Measurements from ENCODE around the gene SLCO3A1.
"Not testable (repeated sequence)": the region's sequence is repeated elsewhere in the genome, so short reads cannot be mapped to it uniquely, and the experiment has no call there.

The SLCO3A1 gene

GRCh38 chr15:92197746-92198145 lies 344.2 kb downstream of the SLCO3A1 start:
- H3K4me3 ChIP-seq (replicated peaks; ENCODE audit: low read depth, low read length) = no peak overlapping the region
- TF ChIP-seq, protein P1, sequence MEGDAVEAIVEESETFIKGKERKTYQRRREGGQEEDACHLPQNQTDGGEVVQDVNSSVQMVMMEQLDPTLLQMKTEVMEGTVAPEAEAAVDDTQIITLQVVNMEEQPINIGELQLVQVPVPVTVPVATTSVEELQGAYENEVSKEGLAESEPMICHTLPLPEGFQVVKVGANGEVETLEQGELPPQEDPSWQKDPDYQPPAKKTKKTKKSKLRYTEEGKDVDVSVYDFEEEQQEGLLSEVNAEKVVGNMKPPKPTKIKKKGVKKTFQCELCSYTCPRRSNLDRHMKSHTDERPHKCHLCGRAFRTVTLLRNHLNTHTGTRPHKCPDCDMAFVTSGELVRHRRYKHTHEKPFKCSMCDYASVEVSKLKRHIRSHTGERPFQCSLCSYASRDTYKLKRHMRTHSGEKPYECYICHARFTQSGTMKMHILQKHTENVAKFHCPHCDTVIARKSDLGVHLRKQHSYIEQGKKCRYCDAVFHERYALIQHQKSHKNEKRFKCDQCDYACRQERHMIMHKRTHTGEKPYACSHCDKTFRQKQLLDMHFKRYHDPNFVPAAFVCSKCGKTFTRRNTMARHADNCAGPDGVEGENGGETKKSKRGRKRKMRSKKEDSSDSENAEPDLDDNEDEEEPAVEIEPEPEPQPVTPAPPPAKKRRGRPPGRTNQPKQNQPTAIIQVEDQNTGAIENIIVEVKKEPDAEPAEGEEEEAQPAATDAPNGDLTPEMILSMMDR (IDR thresholded peaks at IDR 0.05; ENCODE audit: low read depth, low read length, missing control alignments) = no peak
- DNase-seq (ENCODE audit: extremely low read depth, low read depth) = no peak

DNA sequence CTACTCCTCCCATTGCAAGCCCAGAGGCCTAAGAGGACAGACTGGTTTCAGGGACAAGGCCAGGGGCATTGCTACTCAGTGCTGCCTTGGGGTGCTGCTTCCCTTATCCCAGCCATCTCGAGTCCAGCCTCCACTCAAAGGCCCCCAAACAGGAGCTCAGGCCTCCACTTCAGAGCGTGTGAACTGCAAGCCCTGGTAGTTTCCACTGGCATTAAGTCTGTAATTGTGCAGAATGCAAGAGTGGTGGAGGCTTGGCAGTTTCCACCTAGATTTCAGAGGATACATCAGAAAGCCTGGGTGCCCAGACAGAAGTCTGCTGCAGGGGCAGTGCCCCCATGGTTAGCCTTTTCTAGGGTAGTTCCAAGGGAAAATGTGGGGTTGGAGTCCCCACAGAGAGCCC lies 347.4 kb downstream of the SLCO3A1 start:
- no peak for DNase-seq (ENCODE audit: extremely low read depth, low read depth)
- H3K4me3 ChIP-seq (replicated peaks; ENCODE audit: low read depth, low read length) = no peak overlapping the region
- TF ChIP-seq, protein P1 (IDR thresholded peaks at IDR 0.05; ENCODE audit: low read depth, low read length, missing control alignments) = no peak

DNA sequence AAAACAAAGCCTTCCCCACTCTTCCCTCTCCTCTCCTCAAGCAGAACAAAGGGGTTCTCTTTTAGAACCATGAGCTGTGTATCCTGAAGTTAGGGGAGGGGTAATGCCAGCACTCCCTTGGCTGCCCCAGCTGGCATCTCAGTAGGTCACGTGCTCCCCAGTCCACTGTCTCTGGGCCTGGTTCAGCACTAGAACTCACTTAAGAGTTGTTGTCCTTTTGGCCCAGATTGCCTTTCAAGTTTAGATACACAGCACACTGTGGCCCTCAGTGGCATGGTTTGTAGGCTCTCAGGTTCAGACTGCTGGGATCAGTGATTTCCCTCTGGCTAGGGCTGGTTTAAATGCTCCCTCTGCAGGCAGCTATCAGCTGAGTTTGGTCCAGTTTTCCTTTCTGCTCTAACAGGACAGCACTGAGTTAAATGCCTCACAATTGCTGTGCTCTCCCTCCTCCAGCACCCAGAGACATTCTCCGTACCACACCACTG lies 351.8 kb downstream of the SLCO3A1 start:
- TF ChIP-seq, protein P1 (IDR thresholded peaks at IDR 0.05; ENCODE audit: low read depth, low read length, missing control alignments) = no peak
- DNase-seq (ENCODE audit: extremely low read depth, low read depth) = no peak
- H3K4me3 ChIP-seq (replicated peaks; ENCODE audit: low read depth, low read length) = no peak overlapping the region

DNA sequence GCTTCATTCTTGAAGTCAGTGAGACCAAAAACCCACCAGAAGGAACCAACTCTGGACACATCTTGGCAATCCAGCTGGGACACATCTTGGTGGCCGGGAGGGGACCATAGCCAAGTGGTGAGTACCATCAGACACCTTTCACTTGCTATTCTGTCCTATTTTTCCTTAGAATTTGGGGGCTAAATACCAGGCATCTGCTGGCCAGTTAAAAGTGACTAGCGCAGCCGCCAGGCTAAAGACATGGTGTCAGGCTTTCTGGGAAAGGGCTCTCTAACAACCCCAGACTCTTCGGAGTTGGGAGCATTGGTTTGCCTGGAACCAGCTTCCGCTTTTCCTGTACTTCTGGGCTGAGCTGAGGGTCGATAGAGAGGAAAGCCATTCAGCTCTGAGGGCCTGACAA lies 354.1 kb downstream of the SLCO3A1 start:
- not testable (repeated sequence) for H3K4me3 ChIP-seq (replicated peaks; ENCODE audit: low read depth, low read length); DNase-seq (ENCODE audit: extremely low read depth, low read depth)
